ENCODE data around the gene ZCCHC7.
A peak's percentile ranks its signal among the peaks of the same experiment; 100 is the strongest.
"Not testable (repeated sequence)": the region's sequence is repeated elsewhere in the genome, so short reads cannot be mapped to it uniquely, and the experiment has no call there.

The ZCCHC7 gene

DNA sequence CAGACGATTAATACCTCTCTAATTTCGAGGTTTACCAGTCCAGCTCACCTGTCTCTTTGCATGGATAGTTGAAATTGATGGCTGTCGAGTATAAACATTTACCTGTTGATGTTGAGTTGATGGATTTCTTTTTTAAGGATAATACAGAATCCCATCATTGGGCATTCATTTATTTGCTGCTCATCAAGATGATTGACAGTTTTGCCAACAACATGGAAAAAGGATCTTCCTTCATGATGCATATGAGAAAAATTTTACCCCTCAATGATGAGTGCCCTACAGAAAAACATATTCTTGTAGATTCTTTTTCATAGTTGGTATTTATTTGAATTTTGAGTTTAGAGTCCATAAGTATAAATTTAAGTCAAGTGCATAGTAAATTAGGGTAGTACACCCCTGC is 59.2 kb downstream of the ZCCHC7 start:
- Histone ChIP-seq H3K27me3 (replicated peaks; ENCODE audit: control insufficient read depth, insufficient read depth, low read length) (no peaks in the 10 kb centered on the region), H3K4me3 (ENCODE audit: low read length) (no peak overlapping the region), H3K36me3 (ENCODE audit: control insufficient read depth, insufficient read depth, low read length, severe bottlenecking) (peaks cover 3% of the 10 kb centered on the region), H3K9ac (ENCODE audit: low read length) (no peak overlapping the region), H3K9me3 (ENCODE audit: control insufficient read depth, low read length) (no peaks in the 10 kb centered on the region), H3K4me1 (ENCODE audit: control insufficient read depth, insufficient read depth, low read length) (peaks cover under 1% of the 10 kb centered on the region)
- DNase-seq (ENCODE audit: low read depth) = no peak

DNA sequence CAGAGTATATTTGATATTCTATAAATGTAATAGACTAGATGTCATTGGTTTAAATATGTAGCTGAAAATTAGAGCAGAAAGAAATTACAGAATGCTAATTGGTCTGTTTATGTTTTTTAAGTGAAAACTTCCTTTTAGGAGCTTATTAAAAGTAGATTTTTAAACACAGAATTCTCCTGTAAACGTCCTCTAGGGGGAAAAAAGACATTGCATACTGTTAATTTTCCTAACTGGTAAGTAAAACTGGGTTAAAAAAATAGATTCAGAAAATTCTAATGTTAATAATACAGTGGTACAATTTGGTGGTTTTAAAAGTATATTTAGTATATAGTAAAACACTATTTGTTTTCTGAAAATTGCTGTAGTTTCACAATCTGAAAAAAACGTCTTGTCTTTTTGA is 59.8 kb downstream of the ZCCHC7 start:
- H3K9me3 ChIP-seq (ENCODE audit: control insufficient read depth, low read length) = no peaks in the 10 kb centered on the region
- no peak overlapping the region for H3K4me3 ChIP-seq (ENCODE audit: low read length)
- no peak for DNase-seq (ENCODE audit: low read depth)
- no peak overlapping the region for H3K9ac ChIP-seq (ENCODE audit: low read length)
- peaks cover 3% of the 10 kb centered on the region for H3K36me3 ChIP-seq (ENCODE audit: control insufficient read depth, insufficient read depth, low read length, severe bottlenecking)
- H3K27me3 ChIP-seq (replicated peaks; ENCODE audit: control insufficient read depth, insufficient read depth, low read length) = no peaks in the 10 kb centered on the region
- H3K4me1 ChIP-seq (ENCODE audit: control insufficient read depth, insufficient read depth, low read length) = no peaks in the 10 kb centered on the region

DNA sequence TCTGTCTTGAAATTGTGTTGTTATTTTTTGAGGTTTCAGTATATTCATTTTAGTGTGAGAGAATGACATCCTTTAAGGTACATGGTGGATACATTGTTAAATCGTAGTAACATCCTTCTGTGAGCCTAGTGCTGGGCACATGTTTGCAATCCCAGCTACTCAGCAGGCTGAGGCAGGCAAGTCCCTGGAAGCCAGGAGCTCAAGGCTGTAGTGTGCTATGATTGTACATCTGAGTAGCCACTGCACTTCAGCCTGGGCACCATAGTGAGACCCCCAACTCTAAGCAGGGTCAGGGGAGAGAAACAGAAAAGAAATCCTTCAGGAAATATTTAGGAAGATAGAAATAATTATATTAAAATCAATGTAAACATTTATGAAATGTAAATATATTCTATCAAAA is 62.3 kb downstream of the ZCCHC7 start:
- no peak for DNase-seq (ENCODE audit: low read depth)
- H3K9me3 ChIP-seq (ENCODE audit: control insufficient read depth, low read length) = no peaks in the 10 kb centered on the region
- no peaks in the 10 kb centered on the region for H3K27me3 ChIP-seq (replicated peaks; ENCODE audit: control insufficient read depth, insufficient read depth, low read length)
- no peaks in the 10 kb centered on the region for H3K36me3 ChIP-seq (ENCODE audit: control insufficient read depth, insufficient read depth, low read length, severe bottlenecking)
- peaks cover 2% of the 10 kb centered on the region for H3K4me1 ChIP-seq (ENCODE audit: control insufficient read depth, insufficient read depth, low read length)
- no peak overlapping the region for H3K9ac ChIP-seq (ENCODE audit: low read length)
- H3K4me3 ChIP-seq (ENCODE audit: low read length) = no peak overlapping the region

DNA sequence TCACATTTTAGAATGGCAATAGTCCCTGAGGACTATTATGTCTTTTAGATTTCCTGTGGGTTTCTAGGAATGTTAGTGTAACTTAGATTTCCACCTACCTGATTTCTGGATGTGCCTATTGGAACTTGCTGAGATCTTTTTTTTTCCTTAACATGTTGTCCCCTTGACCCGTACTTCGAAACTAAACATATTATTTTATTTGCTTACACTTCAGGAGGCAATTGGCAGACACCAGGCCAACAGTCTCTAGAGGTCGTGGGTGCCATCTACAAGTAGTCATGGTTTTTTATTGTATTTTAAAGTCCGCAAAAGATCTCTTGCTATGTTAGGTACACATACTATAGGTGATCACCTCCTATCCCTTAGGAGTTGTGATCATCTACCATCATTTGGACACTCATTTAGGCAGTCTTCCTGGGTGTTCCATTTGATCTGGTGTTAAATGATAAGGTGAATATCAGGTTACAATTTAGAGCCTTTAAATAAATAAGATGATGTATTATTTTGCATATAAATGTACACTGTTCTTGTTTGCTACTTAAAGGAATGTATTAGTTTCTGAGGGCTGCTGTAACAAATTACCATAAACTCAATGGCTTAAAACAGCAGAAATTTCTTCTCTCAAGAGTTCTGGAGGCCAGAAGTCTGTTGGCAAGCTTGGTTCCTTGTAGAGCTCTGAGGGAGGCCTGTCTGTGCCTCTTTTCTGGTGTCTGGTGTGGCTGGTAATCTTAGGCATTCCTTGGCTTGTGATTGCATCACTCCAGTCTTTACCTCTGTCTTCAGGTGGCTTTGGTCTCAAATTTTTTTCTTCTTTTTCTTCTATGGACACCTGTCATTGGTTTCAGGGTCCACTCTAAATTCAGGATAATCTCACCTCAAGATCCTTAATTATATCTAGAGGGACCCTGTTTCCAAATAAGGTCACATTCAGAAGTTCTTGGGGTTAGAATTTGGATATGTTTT is 64.8 kb downstream of the ZCCHC7 start:
- Histone ChIP-seq H3K9ac (ENCODE audit: low read length) (no peak overlapping the region), H3K4me1 (ENCODE audit: control insufficient read depth, insufficient read depth, low read length) (peaks cover 6% of the 10 kb centered on the region), H3K27me3 (replicated peaks; ENCODE audit: control insufficient read depth, insufficient read depth, low read length) (no peaks in the 10 kb centered on the region), H3K4me3 (ENCODE audit: low read length) (no peak overlapping the region), H3K36me3 (ENCODE audit: control insufficient read depth, insufficient read depth, low read length, severe bottlenecking) (no peaks in the 10 kb centered on the region), H3K9me3 (ENCODE audit: control insufficient read depth, low read length) (no peaks in the 10 kb centered on the region)
- DNase-seq (ENCODE audit: low read depth) = no peak

DNA sequence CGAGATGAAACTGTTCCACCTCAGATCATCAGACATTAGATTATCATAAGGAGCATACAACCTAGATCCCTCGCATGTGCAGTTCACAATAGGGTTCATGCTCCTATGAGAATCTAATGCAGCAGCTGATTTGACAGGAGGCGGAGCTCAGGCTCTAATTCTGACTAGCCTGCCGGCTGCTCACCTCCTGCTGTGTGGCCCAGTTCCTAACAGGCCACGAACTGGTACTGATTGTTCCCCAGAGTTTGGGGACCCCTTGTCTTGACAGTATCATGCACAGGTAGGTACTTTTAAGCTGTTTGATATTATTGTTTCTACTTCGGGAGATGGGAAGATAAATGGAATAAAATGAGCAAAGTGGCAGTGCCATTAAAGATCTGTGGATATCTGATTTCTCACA is 66.9 kb downstream of the ZCCHC7 start:
- no peak for DNase-seq (ENCODE audit: low read depth)
- peaks cover 6% of the 10 kb centered on the region for H3K4me1 ChIP-seq (ENCODE audit: control insufficient read depth, insufficient read depth, low read length)
- H3K9me3 ChIP-seq (ENCODE audit: control insufficient read depth, low read length) = no peaks in the 10 kb centered on the region
- H3K27me3 ChIP-seq (replicated peaks; ENCODE audit: control insufficient read depth, insufficient read depth, low read length) = no peaks in the 10 kb centered on the region
- H3K36me3 ChIP-seq (ENCODE audit: control insufficient read depth, insufficient read depth, low read length, severe bottlenecking) = peaks cover 6% of the 10 kb centered on the region
- H3K9ac ChIP-seq (ENCODE audit: low read length) = no peak overlapping the region
- H3K4me3 ChIP-seq (ENCODE audit: low read length) = no peak overlapping the region

DNA sequence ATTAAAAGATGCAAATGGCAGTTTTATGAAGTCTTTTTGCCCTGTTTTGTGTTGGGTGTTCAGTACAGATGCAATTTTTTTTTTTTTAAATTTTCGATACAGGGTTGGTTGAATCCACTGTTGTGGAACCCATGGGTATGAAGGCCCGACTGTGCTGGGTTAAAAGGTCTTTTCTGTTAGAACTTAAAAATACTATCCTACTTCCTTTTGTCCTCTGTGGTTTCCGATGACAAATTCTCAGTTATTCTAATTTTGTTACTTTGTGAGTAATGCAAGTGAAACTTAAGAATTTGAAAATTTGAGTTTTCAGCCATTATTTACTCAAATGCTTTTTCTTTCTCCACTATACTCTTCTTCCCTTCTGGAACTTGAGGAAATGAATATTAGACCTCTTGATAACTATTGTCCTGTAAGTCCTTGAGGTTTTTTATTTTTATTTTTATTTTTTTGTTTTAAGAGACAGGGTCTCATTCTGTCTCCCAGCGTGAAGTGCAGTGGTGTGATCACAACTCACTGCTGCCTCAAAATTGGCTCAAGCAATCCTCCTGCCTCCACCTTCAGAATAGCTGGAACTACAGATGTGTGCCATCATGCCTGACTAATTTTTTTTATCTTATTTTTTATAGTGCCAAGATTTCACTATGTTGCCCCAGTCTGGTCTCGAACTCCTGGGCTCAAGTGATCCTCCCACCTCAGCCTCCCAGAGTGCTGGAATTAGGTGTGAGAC is 67.5 kb downstream of the ZCCHC7 start:
- Histone ChIP-seq H3K9ac (ENCODE audit: low read length) (no peak overlapping the region), H3K36me3 (ENCODE audit: control insufficient read depth, insufficient read depth, low read length, severe bottlenecking) (peaks cover 7% of the 10 kb centered on the region), H3K4me3 (ENCODE audit: low read length) (no peak overlapping the region), H3K27me3 (replicated peaks; ENCODE audit: control insufficient read depth, insufficient read depth, low read length) (no peaks in the 10 kb centered on the region), H3K9me3 (ENCODE audit: control insufficient read depth, low read length) (no peaks in the 10 kb centered on the region), H3K4me1 (ENCODE audit: control insufficient read depth, insufficient read depth, low read length) (peaks cover 6% of the 10 kb centered on the region)
- no peak for DNase-seq (ENCODE audit: low read depth)

DNA sequence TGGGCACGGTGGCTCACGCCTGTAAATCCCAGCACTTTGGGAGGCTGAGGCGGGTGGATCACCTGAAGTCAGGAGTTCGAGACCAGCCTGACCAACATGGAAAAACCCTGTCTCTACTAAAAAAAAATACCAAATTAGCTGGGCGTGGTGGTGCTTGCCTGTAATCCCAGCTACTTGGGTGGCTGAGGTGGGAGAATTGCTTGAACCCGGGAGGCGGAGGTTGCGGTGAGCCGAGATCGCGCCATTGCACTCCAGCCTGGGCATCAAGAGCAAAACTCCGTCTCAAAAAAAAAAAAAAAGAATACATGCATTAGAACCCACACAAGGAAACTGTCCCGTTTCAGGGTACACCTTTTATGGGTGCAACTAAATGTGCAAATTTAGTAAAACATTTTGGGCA is 70.4 kb downstream of the ZCCHC7 start:
- H3K36me3 ChIP-seq (ENCODE audit: control insufficient read depth, insufficient read depth, low read length, severe bottlenecking); H3K9me3 ChIP-seq (ENCODE audit: control insufficient read depth, low read length); H3K4me1 ChIP-seq (ENCODE audit: control insufficient read depth, insufficient read depth, low read length); H3K27me3 ChIP-seq (replicated peaks; ENCODE audit: control insufficient read depth, insufficient read depth, low read length); DNase-seq (ENCODE audit: low read depth); H3K4me3 ChIP-seq (ENCODE audit: low read length); H3K9ac ChIP-seq (ENCODE audit: low read length): not testable (repeated sequence)

DNA sequence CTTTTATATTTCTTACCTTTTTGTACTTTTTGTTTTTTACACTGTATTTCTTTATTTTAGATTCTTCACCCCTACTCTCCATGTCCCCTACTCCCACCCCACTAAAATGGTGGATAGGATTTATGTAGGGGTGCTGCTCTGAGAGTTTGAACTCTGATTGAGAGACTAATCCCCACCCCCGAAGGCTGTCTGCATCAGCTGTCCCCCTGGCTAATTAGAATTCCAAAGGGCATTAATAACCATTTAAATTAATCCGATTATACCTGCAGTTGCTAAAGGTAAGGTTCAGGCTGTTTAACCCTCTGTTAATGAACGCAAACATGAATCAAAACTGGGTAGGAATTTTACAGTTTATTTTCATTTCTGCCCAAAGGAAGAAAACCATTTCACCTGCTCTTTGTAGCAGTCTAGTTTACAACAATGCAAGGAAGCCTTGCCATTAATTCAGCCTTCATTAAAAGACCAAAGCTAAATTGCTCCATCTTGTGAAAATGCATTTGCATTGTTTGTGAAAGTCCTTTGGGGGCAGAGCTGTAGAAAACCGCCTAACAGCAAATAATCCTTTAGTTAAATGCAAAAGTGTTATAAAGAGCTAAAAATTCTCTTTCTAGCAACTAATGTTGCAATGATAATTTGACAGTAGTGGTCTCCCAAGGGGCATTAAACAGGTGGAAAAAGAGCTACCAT is 71.2 kb downstream of the ZCCHC7 start:
- H3K4me3 ChIP-seq (ENCODE audit: low read length) = no peak overlapping the region
- no peaks in the 10 kb centered on the region for H3K9me3 ChIP-seq (ENCODE audit: control insufficient read depth, low read length)
- peaks cover 7% of the 10 kb centered on the region for H3K36me3 ChIP-seq (ENCODE audit: control insufficient read depth, insufficient read depth, low read length, severe bottlenecking)
- DNase-seq (ENCODE audit: low read depth) = no peak
- H3K27me3 ChIP-seq (replicated peaks; ENCODE audit: control insufficient read depth, insufficient read depth, low read length) = no peaks in the 10 kb centered on the region
- H3K4me1 ChIP-seq (ENCODE audit: control insufficient read depth, insufficient read depth, low read length) = peaks cover 7% of the 10 kb centered on the region
- H3K9ac ChIP-seq (ENCODE audit: low read length) = no peak overlapping the region

DNA sequence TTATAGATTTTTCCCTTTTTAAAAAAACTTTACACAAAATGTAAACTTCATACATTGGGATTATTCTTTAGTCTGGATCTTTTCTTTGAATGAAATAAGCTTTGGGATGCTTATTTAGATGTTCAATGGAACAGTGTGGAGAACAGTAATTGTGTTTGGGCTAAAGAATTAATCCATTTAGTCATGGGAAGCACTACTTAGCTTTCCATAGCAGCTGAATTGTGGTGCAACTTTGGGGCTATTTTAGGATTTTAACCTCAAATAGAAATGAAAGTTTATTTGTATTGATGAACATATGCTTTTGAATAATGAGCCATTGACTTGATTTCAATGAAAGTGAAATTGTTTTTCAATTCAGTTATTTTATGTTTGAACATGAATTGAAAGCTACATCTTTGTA is 72.4 kb downstream of the ZCCHC7 start:
- Histone ChIP-seq H3K4me1 (ENCODE audit: control insufficient read depth, insufficient read depth, low read length) (peaks cover 17% of the 10 kb centered on the region), H3K4me3 (ENCODE audit: low read length) (no peak overlapping the region), H3K36me3 (ENCODE audit: control insufficient read depth, insufficient read depth, low read length, severe bottlenecking) (peaks cover 7% of the 10 kb centered on the region), H3K9ac (ENCODE audit: low read length) (no peak overlapping the region), H3K9me3 (ENCODE audit: control insufficient read depth, low read length) (no peaks in the 10 kb centered on the region), H3K27me3 (replicated peaks; ENCODE audit: control insufficient read depth, insufficient read depth, low read length) (no peaks in the 10 kb centered on the region)
- no peak for DNase-seq (ENCODE audit: low read depth)

DNA sequence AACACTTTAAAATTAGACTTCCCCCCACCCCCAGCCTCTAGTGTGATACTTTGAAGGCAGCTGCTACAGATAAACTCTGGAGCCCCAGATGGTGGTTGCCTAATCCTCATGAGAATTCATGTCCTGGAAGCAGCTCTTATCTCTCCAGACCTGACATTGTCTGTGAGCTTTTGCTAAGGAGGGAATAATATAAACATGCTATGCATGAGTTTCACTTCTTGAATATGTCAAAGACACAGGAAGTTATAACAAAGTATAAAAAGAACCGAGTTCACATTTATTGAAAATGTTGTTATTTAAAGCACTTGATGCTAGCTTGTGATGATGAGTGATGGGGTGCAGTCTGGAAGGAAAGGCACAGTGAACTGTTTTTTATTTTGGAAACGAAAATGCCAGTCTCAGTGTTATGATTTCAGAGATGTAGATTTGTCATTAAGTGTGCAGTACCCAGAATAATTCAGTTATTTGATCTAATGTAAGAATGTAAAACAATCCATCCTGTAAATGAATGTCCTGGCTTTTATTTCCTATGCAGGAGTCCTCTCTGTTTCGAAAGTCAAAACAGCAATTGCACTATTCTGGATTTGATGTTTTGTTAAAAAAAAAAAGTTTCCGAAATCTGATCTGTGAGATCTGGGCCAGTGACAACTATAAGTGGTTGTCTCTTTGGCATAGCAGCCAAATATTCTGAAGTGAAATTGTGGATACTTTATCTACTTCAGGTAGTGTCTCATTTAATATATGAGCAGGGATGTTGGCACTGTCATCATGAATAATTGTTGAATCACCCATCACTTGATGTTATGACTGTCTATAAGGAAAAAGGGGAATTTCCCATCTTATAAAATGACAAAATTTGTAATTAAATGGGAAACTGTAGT is 77.0 kb downstream of the ZCCHC7 start:
- Histone ChIP-seq H3K4me1 (ENCODE audit: control insufficient read depth, insufficient read depth, low read length) (peaks cover 17% of the 10 kb centered on the region), H3K36me3 (ENCODE audit: control insufficient read depth, insufficient read depth, low read length, severe bottlenecking) (no peaks in the 10 kb centered on the region), H3K9ac (ENCODE audit: low read length) (peak overlapping the region; percentile 3), H3K4me3 (ENCODE audit: low read length) (peak overlapping the region; percentile 3), H3K9me3 (ENCODE audit: control insufficient read depth, low read length) (no peaks in the 10 kb centered on the region), H3K27me3 (replicated peaks; ENCODE audit: control insufficient read depth, insufficient read depth, low read length) (no peaks in the 10 kb centered on the region)
- DNase-seq (ENCODE audit: low read depth) = peak; percentile 24

Measured in adipocyte (in vitro differentiated cells).